Measurements from ENCODE around the gene CGNL1.

DNA sequence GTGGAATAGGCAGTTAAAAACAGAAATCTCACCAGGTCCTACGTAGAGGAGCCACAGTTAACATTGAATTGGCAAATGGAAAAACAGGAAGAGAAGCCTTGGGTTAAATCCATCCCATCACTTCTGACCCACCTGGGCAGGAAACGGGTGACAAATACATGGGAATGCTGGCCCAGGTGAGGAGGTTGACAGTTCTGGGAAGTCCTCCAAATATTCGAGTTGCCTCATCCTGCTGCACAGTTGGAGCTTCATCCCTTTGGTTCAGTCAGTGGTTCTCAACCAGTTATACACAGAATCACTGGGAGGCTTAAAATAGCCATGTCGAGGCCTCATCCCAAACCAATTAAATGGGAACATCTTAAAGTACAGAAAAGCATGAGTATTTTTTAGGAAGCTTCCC is 220.7 kb downstream of the CGNL1 start:
- TF ChIP-seq, protein P1, sequence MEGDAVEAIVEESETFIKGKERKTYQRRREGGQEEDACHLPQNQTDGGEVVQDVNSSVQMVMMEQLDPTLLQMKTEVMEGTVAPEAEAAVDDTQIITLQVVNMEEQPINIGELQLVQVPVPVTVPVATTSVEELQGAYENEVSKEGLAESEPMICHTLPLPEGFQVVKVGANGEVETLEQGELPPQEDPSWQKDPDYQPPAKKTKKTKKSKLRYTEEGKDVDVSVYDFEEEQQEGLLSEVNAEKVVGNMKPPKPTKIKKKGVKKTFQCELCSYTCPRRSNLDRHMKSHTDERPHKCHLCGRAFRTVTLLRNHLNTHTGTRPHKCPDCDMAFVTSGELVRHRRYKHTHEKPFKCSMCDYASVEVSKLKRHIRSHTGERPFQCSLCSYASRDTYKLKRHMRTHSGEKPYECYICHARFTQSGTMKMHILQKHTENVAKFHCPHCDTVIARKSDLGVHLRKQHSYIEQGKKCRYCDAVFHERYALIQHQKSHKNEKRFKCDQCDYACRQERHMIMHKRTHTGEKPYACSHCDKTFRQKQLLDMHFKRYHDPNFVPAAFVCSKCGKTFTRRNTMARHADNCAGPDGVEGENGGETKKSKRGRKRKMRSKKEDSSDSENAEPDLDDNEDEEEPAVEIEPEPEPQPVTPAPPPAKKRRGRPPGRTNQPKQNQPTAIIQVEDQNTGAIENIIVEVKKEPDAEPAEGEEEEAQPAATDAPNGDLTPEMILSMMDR (IDR thresholded peaks at IDR 0.05), result no peak
- TF ChIP-seq POLR2A (IDR thresholded peaks at IDR 0.05), result no peak
